Neural cell (in vitro differentiated cells): Measurements from ENCODE around the gene EHD4. TPM values are rescaled to one million over a fixed set of nuclear protein-coding genes. Genes with fewer than 3 reads are reported as not detected.

ENCODE experiments used
- H2AFZ ChIP-seq: fragments of 200-600, 300-800 bp; sonication (generic), shearing (Covaris generic); 2 replicates; pipeline ENCODE4 v1.6.0; 2014; ENCODE audit warnings: low read depth, mild to moderate bottlenecking, antibody characterized with exemption, low read length, moderate library complexity
- H3F3A ChIP-seq: fragments of 200-600 bp; shearing (Covaris generic); 2 replicates; pipeline ENCODE4 v1.6.1; 2016; ENCODE audit warnings: mild to moderate bottlenecking, moderate library complexity, mixed read lengths, antibody characterized with exemption, low read length; ENCODE audit not compliant: insufficient read depth, poor library complexity, severe bottlenecking
- H3K27ac ChIP-seq: fragments of 200-600, 300-800 bp; sonication (generic), shearing (Covaris generic); 2 replicates; pipeline ENCODE4 v1.5.1; 2014; ENCODE audit warnings: mild to moderate bottlenecking, low read length, moderate library complexity
- H3K27me3 ChIP-seq: fragments of 300-800, 200-600 bp; sonication (generic), shearing (Covaris generic); 2 replicates; pipeline ENCODE4 v1.6.0; 2014; ENCODE audit warnings: mild to moderate bottlenecking, low read depth, low read length, moderate library complexity; ENCODE audit not compliant: insufficient read depth
- H3K36me3 ChIP-seq: fragments of 300-800, 200-600 bp; sonication (generic), shearing (Covaris generic); 2 replicates; pipeline ENCODE4 v1.5.1; 2014; ENCODE audit warnings: mild to moderate bottlenecking, antibody characterized with exemption, low read length, moderate library complexity; ENCODE audit not compliant: insufficient read depth
- H3K4me2 ChIP-seq: fragments of 300-800, 200-600 bp; sonication (generic), shearing (Covaris generic); 2 replicates; pipeline ENCODE4 v1.6.0; 2014; ENCODE audit warnings: mild to moderate bottlenecking, low read length
- H3K4me3 ChIP-seq: fragments of 300-800, 200-600 bp; sonication (generic), shearing (Covaris generic); 2 replicates; pipeline ENCODE4 v1.5.1; 2014; ENCODE audit warnings: mild to moderate bottlenecking, low read length, moderate library complexity
- H3K79me2 ChIP-seq: fragments of 200-600 bp; shearing (Covaris generic); replicated peaks from 2 replicates; pipeline ENCODE4 v1.6.0; 2014; ENCODE audit warnings: mild to moderate bottlenecking, low read length, moderate library complexity; ENCODE audit not compliant: insufficient read depth
- H3K9ac ChIP-seq: fragments of 300-800, 200-600 bp; sonication (generic), shearing (Covaris generic); 2 replicates; pipeline ENCODE4 v1.6.1; 2016; ENCODE audit warnings: mild to moderate bottlenecking, low read length, mixed read lengths
- H3K9me2 ChIP-seq: fragments of 200-600 bp; shearing (Covaris generic); 2 replicates; pipeline ENCODE4 v1.6.1; 2016; ENCODE audit warnings: mild to moderate bottlenecking, low read length, mixed read lengths; ENCODE audit not compliant: insufficient read depth
- H3K9me3 ChIP-seq: fragments of 200-600, 300-800 bp; sonication (generic), shearing (Covaris generic); 2 replicates; pipeline ENCODE4 v1.6.1; 2016; ENCODE audit warnings: mild to moderate bottlenecking, mixed run types, low read length, moderate library complexity, mixed read lengths
- H4K20me1 ChIP-seq: fragments of 200-600 bp; shearing (Covaris generic); 2 replicates; pipeline ENCODE4 v1.6.1; 2016; ENCODE audit warnings: mild to moderate bottlenecking, mixed run types; ENCODE audit not compliant: insufficient read depth
- EP300 ChIP-seq: fragments of 450-650 bp; conservative IDR thresholded peaks from 2 replicates; pipeline ENCODE4 v1.6.1; 2014; ENCODE audit warnings: antibody characterized with exemption, mild to moderate bottlenecking, moderate library complexity; ENCODE audit not compliant: poor library complexity, severe bottlenecking
- EZH2 ChIP-seq: fragments of 200-600, 300-800 bp; shearing (Covaris generic), sonication (generic); IDR thresholded peaks from 2 replicates; pipeline ENCODE4 v1.6.1; 2014; ENCODE audit warnings: antibody characterized with exemption, low read length, borderline replicate concordance, mild to moderate bottlenecking; ENCODE audit not compliant: insufficient read depth, poor library complexity, severe bottlenecking
- MXI1 ChIP-seq: fragments of 450-650 bp; conservative IDR thresholded peaks from 2 replicates; pipeline ENCODE4 v1.6.1; 2014; ENCODE audit warnings: antibody characterized with exemption, mild to moderate bottlenecking; ENCODE audit not compliant: poor library complexity, severe bottlenecking
- POLR2AphosphoS5 ChIP-seq: IDR thresholded peaks from 2 replicates; pipeline ENCODE4 v1.6.1; 2012
- RAD21 ChIP-seq: fragments of 450-650 bp; conservative IDR thresholded peaks from 2 replicates; pipeline ENCODE4 v1.6.1; 2014; ENCODE audit warnings: antibody characterized with exemption, mild to moderate bottlenecking, moderate library complexity
- SMC3 ChIP-seq: fragments of 450-650 bp; conservative IDR thresholded peaks from 2 replicates; pipeline ENCODE4 v1.6.1; 2014; ENCODE audit warnings: antibody characterized with exemption, mild to moderate bottlenecking, moderate library complexity; ENCODE audit not compliant: poor library complexity
- TAF1 ChIP-seq: IDR thresholded peaks from 2 replicates; pipeline ENCODE4 v1.6.1; 2012; ENCODE audit warnings: low read depth
- polyA plus RNA-seq: library from polyadenylated mRNA; depleted of rRNA; stranded (reverse); fragments of >200 nt; gene quantifications from 2 replicates; pipeline ENCODE4 v1.2.3, GENCODE V29; 2014
- TF ChIP-seq, protein P1 (sequence below): IDR thresholded peaks from 2 replicates; pipeline ENCODE4 v1.6.1; 2012; ENCODE audit warnings: borderline replicate concordance
- TF ChIP-seq, protein P2 (sequence below): fragments of 450-650 bp; IDR thresholded peaks from 2 replicates; pipeline ENCODE4 v1.5.1; 2014; ENCODE audit warnings: antibody characterized with exemption, mild to moderate bottlenecking, moderate library complexity; ENCODE audit not compliant: poor library complexity, severe bottlenecking

Gene EHD4
- polyA plus RNA-seq, 1 donor from 2014 or later = 0.09 TPM

DNA sequence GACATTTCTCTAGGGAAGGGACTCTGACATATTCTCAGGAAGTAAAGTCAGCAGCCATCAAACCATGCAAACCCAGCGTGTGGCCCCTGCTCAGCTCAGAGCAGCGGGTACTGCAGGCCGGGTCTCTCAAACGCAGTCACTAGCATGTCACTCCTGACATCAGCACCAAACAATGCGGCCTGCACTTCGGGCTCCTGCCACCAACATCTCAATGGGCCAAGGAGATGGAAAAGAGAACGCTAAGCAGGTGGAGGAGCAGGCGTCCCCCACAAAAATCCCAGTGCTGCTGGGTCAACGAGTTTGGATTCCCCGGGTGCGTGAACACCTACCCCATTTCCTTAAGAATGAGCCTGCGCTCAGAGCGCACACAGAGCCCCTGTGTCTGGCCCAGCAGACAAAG is 68.6 kb downstream of the EHD4 start:
- H3K9me2 ChIP-seq = no peaks in the 10 kb centered on the region
- H3K27ac ChIP-seq = no peak overlapping the region
- no peak overlapping the region for H3K4me2 ChIP-seq
- no peaks in the 10 kb centered on the region for H3K79me2 ChIP-seq
- no peak overlapping the region for H3K4me3 ChIP-seq
- TF ChIP-seq, protein P1, sequence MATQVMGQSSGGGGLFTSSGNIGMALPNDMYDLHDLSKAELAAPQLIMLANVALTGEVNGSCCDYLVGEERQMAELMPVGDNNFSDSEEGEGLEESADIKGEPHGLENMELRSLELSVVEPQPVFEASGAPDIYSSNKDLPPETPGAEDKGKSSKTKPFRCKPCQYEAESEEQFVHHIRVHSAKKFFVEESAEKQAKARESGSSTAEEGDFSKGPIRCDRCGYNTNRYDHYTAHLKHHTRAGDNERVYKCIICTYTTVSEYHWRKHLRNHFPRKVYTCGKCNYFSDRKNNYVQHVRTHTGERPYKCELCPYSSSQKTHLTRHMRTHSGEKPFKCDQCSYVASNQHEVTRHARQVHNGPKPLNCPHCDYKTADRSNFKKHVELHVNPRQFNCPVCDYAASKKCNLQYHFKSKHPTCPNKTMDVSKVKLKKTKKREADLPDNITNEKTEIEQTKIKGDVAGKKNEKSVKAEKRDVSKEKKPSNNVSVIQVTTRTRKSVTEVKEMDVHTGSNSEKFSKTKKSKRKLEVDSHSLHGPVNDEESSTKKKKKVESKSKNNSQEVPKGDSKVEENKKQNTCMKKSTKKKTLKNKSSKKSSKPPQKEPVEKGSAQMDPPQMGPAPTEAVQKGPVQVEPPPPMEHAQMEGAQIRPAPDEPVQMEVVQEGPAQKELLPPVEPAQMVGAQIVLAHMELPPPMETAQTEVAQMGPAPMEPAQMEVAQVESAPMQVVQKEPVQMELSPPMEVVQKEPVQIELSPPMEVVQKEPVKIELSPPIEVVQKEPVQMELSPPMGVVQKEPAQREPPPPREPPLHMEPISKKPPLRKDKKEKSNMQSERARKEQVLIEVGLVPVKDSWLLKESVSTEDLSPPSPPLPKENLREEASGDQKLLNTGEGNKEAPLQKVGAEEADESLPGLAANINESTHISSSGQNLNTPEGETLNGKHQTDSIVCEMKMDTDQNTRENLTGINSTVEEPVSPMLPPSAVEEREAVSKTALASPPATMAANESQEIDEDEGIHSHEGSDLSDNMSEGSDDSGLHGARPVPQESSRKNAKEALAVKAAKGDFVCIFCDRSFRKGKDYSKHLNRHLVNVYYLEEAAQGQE = no peak
- TF ChIP-seq POLR2AphosphoS5 (no peak), MXI1 (no peak), RAD21 (no peak), SMC3 (no peak), EP300 (no peak), TAF1 (no peak), EZH2 (no peak)
- TF ChIP-seq, protein P2, sequence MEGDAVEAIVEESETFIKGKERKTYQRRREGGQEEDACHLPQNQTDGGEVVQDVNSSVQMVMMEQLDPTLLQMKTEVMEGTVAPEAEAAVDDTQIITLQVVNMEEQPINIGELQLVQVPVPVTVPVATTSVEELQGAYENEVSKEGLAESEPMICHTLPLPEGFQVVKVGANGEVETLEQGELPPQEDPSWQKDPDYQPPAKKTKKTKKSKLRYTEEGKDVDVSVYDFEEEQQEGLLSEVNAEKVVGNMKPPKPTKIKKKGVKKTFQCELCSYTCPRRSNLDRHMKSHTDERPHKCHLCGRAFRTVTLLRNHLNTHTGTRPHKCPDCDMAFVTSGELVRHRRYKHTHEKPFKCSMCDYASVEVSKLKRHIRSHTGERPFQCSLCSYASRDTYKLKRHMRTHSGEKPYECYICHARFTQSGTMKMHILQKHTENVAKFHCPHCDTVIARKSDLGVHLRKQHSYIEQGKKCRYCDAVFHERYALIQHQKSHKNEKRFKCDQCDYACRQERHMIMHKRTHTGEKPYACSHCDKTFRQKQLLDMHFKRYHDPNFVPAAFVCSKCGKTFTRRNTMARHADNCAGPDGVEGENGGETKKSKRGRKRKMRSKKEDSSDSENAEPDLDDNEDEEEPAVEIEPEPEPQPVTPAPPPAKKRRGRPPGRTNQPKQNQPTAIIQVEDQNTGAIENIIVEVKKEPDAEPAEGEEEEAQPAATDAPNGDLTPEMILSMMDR = no peak
- H3K9ac ChIP-seq = no peak overlapping the region
- no peaks in the 10 kb centered on the region for H4K20me1 ChIP-seq
- no peaks in the 10 kb centered on the region for H3K27me3 ChIP-seq
- no peaks in the 10 kb centered on the region for H3F3A ChIP-seq
- no peaks in the 10 kb centered on the region for H3K36me3 ChIP-seq
- no peak overlapping the region for H2AFZ ChIP-seq
- no peaks in the 10 kb centered on the region for H3K9me3 ChIP-seq

DNA sequence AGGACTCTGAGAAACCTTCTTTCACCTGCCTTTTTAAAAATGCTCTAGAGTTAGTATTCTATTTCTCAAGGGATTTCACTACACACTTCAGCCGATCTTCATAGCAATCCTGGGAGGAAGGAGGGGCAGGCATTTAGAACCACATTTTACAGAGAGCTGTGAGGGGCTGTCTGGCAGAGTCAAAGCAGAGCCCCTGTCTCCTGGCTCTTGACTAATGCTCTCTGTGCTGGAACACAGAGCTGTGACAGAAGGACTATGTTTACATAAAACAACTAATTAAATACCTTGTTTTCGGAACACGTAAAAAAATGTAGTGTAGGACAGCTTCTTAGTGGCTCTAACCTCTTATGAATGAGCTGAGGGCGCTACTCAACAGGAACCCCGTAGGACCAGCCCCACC is 70.9 kb downstream of the EHD4 start:
- Histone ChIP-seq H3K9me2 (no peaks in the 10 kb centered on the region), H3K27ac (no peak overlapping the region), H3K4me3 (no peak overlapping the region), H4K20me1 (no peaks in the 10 kb centered on the region), H3K9ac (no peak overlapping the region), H3K9me3 (no peaks in the 10 kb centered on the region), H3F3A (no peaks in the 10 kb centered on the region), H3K27me3 (no peaks in the 10 kb centered on the region), H3K4me2 (no peak overlapping the region), H2AFZ (no peak overlapping the region), H3K36me3 (no peaks in the 10 kb centered on the region), H3K79me2 (no peaks in the 10 kb centered on the region)
- no peak for TF ChIP-seq EP300
- no peak for TF ChIP-seq POLR2AphosphoS5
- TF ChIP-seq, protein P1 = no peak
- TF ChIP-seq, protein P2 = no peak
- TF ChIP-seq EZH2 = no peak
- TF ChIP-seq MXI1 = no peak
- TF ChIP-seq SMC3 = no peak
- TF ChIP-seq RAD21 = no peak
- no peak for TF ChIP-seq TAF1
